GM12878 (cell line): Measurements from ENCODE around the gene MINAR1. TPM values are rescaled to one million over a fixed set of nuclear protein-coding genes. Genes with fewer than 3 reads are reported as not detected.

Experiments used
- ATAC-seq: fragments of 200-7000 bp; cut with Tn5 transposase; 3 replicates; pipeline ENCODE4 v1.9.1; 2020; ENCODE audit warnings: mild to moderate bottlenecking, moderate library complexity
- BruUV-seq: library from RNA; stranded (reverse); fragments of 400-500 nt; replicated peaks from 2 replicates; lab custom pipeline; 2021; lab: Mats Ljungman, UMichigan
- CTCF ChIA-PET: fragments of 300-600 bp; sonication (Branson Sonifier 250); formaldehyde crosslinking; extraction: SDS; loops from one replicate; lab custom pipeline; 2021; ENCODE audit warnings: inconsistent platforms; lab: Yijun Ruan, JAX
- POLR2A ChIA-PET: fragments of 350-600 bp; formaldehyde crosslinking; extraction: SDS; loops from one replicate; lab custom pipeline; 2021; ENCODE audit warnings: inconsistent platforms; lab: Charles Lee
- RAD21 ChIA-PET: fragments of 300-600 bp; sonication (Branson Sonifier 250); formaldehyde crosslinking; loops from one replicate; lab custom pipeline; 2023; ENCODE audit warnings: antibody characterized with exemption; ENCODE audit not compliant: unreplicated experiment; lab: Charles Lee
- SMC1A ChIA-PET: fragments of 300-600 bp; sonication (Branson Sonifier 250); formaldehyde crosslinking; loops from one replicate; lab custom pipeline; 2023; ENCODE audit not compliant: unreplicated experiment, uncharacterized antibody; lab: Charles Lee
- DNase-seq: peaks from one replicate; pipeline ENCODE4 v3.0.0-alpha.2; 2011; ENCODE audit warnings: low read depth, low spot score
- FAIRE-seq: peaks from 3 replicates; lab custom pipeline; 2011; peaks lifted over from hg19 to GRCh38; lab: Jason Lieb, UNC
- H2AFZ ChIP-seq: 2 replicates; pipeline ENCODE4 v1.6.0; 2011; ENCODE audit warnings: low read depth, low read length, control low read depth; ENCODE audit not compliant: control insufficient read depth
- H3K27ac ChIP-seq: 2 replicates; pipeline ENCODE4 v1.5.1; 2011; ENCODE audit warnings: control low read depth; ENCODE audit not compliant: control insufficient read depth, insufficient read depth
- H3K27me3 ChIP-seq, 2 experiments: replicated peaks in 1 of 2; 2 replicates each; pipeline versions ENCODE4 v1.6.0 to v1.6.1; 2011; ENCODE audit warnings: low read length in 1 of 2; ENCODE audit not compliant: control insufficient read depth in 2 of 2, insufficient read depth in 2 of 2
- H3K36me3 ChIP-seq, 2 experiments: 2 replicates each; pipeline ENCODE4 v1.5.1; 2011; ENCODE audit warnings: low read length in 1 of 2; ENCODE audit not compliant: control insufficient read depth in 2 of 2, insufficient read depth in 2 of 2
- H3K4me1 ChIP-seq: 2 replicates; pipeline ENCODE4 v1.6.1; 2011; ENCODE audit warnings: mild to moderate bottlenecking, low read length, moderate library complexity, mixed read lengths; ENCODE audit not compliant: control insufficient read depth, insufficient read depth
- H3K4me2 ChIP-seq: 2 replicates; pipeline ENCODE4 v1.6.0; 2011; ENCODE audit warnings: control low read depth; ENCODE audit not compliant: control insufficient read depth, insufficient read depth
- H3K4me3 ChIP-seq: fragments of 200-600 bp; sonication (generic); 2 replicates; pipeline ENCODE4 v1.5.1; 2016
- H3K79me2 ChIP-seq: 2 replicates; pipeline ENCODE4 v1.6.0; 2011; ENCODE audit warnings: low read length; ENCODE audit not compliant: control insufficient read depth, insufficient read depth
- H3K9ac ChIP-seq: 2 replicates; pipeline ENCODE4 v1.8.0; 2011; ENCODE audit warnings: low read length, control low read depth, mixed read lengths; ENCODE audit not compliant: control insufficient read depth, insufficient read depth
- H3K9me3 ChIP-seq: replicated peaks from 3 replicates; pipeline ENCODE4 v1.5.1; 2011; ENCODE audit warnings: mild to moderate bottlenecking, low read length; ENCODE audit not compliant: control insufficient read depth, insufficient read depth
- H4K20me1 ChIP-seq: 2 replicates; pipeline ENCODE4 v1.6.0; 2011; ENCODE audit not compliant: control insufficient read depth, insufficient read depth
- ASH2L ChIP-seq: fragments of 300-600, 200-600 bp; sonication (generic); IDR thresholded peaks from 2 replicates; pipeline ENCODE4 v1.6.1; 2017; ENCODE audit warnings: low read depth, mild to moderate bottlenecking, borderline replicate concordance
- EP300 ChIP-seq, 2 experiments: fragments of 150-350 bp in 1 of 2; IDR thresholded peaks; 2 replicates each; pipeline ENCODE4 v1.6.1; 2011 to 2012; ENCODE audit warnings: low read depth in 2 of 2, low read length in 2 of 2, borderline replicate concordance in 1 of 2, improper control_type of control experiment in 1 of 2, inconsistent platforms in 1 of 2; ENCODE audit not compliant: control insufficient read depth in 1 of 2
- GABPA ChIP-seq: IDR thresholded peaks from 2 replicates; pipeline ENCODE4 v1.6.1; 2014; ENCODE audit warnings: antibody characterized with exemption, low read depth, mild to moderate bottlenecking, inconsistent platforms
- LARP7 ChIP-seq: fragments of 450-650 bp; IDR thresholded peaks from 2 replicates; pipeline ENCODE4 v1.6.1; 2017; ENCODE audit warnings: mild to moderate bottlenecking
- NR2C2 ChIP-seq: IDR thresholded peaks from 2 replicates; pipeline ENCODE4 v1.6.1; 2011; ENCODE audit warnings: borderline replicate concordance, low read depth; ENCODE audit not compliant: control insufficient read depth, insufficient read length
- SUPT20H ChIP-seq: IDR thresholded peaks from 2 replicates; pipeline ENCODE4 v1.6.1; 2011; ENCODE audit warnings: low read depth, mild to moderate bottlenecking, low read length, moderate library complexity, borderline replicate concordance; ENCODE audit not compliant: control insufficient read depth
- TCF12 ChIP-seq: IDR thresholded peaks from 2 replicates; pipeline ENCODE4 v1.6.1; 2011; ENCODE audit warnings: low read depth, mild to moderate bottlenecking, low read length
- WGBS: methylation state at CpG from one replicate; pipeline ENCODE4 v1.1.6; 2016; ENCODE audit warnings: low lambda C conversion rate; ENCODE audit not compliant: insufficient replicate concordance, insufficient coverage; ENCODE audit errors: missing lambda C conversion rate; 5-methylcytosine and 5-hydroxymethylcytosine counted together
- in situ Hi-C: fragments of 300-500 bp; cut with MboI; formaldehyde crosslinking; loops from 9 replicates; pipeline ENCODE4 v1.14.3; 2018; ENCODE audit warnings: mixed read lengths
- intact Hi-C: fragments of 100-400 bp; cut with micrococcal nuclease; formaldehyde crosslinking; loops from one replicate; pipeline ENCODE4 v1.14.2; 2022; ENCODE audit not compliant: unreplicated experiment
- polyA plus RNA-seq, 11 experiments: library from polyadenylated mRNA; depleted of rRNA in 4 of 11; unstranded in 6 of 11; stranded (reverse) in 5 of 11; fragments of >200 nt; fragmentation: Nextera tagmentation in 4 of 11; fragmentation: Illumina TruSeq in 1 of 11; extraction: Ambion mirVana in 4 of 11; extraction: Trizol in 1 of 11; gene quantifications; 1 replicate in 1 of 11; 2 replicates in 10 of 11; pipeline versions ENCODE4 v1.2.1 to v1.2.3, GENCODE V29; 2011 to 2016; ENCODE audit warnings: inconsistent platforms in 2 of 11, missing spikeins in 2 of 11, low read depth in 1 of 11
- total RNA-seq, 4 experiments: library from RNA; depleted of rRNA in 3 of 4; stranded (reverse); fragments of >200 nt in 3 of 4; fragmentation: Illumina TruSeq in 1 of 4; extraction: Trizol in 1 of 4; gene quantifications; 2 replicates each; pipeline versions ENCODE4 v1.2.1 to v1.2.3, GENCODE V29; 2013 to 2021
- TF ChIP-seq, protein P1 (sequence below): IDR thresholded peaks from 2 replicates; pipeline ENCODE4 v1.6.1; 2011; ENCODE audit warnings: borderline replicate concordance, low read depth, mild to moderate bottlenecking, moderate library complexity, mixed read lengths, low read length; ENCODE audit not compliant: insufficient read depth; ENCODE audit errors: extremely low read length
- TF ChIP-seq, protein P2 (sequence below): IDR thresholded peaks from 2 replicates; pipeline ENCODE4 v1.6.1; 2011; ENCODE audit warnings: low read depth, low read length, improper control_type of control experiment, borderline replicate concordance

The MINAR1 gene
- total and polyA plus RNA-seq, 10 of the 15 experiments (the other 5 are each of a cell fraction or from before 2014, with no cell fraction given): 0.05 to 0.40 (median 0.24) TPM

DNA sequence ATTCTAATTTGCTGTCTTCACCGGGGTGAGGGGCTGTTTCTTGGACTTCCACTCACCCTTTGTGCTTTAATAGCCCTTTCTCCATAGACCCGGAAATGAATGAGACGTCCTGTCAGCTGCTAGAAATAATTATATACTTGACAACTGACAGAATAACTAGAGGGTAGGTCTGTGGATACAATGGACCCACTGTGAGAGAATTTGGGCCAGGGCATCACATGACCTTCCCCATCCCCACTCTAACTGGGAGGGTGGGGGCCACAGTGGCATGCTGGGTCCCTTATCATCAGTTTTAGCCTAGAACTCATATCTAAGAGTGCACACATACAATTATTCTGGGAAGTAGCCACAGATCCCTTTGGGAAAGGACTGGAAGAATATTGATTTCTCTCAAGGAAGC lies 25.9 kb upstream of the MINAR1 start:
- intact Hi-C loops: no loop called here
- ATAC-seq: no peak
- 61% methylated on average over 3 of the region's 3 CpGs for WGBS
- H3K9ac ChIP-seq: no peak overlapping the region
- H3K27ac ChIP-seq: no peak overlapping the region
- H3K4me3 ChIP-seq: no peak overlapping the region
- FAIRE-seq: no peak
- H2AFZ ChIP-seq: no peak overlapping the region
- H4K20me1 ChIP-seq: no peaks in the 10 kb centered on the region
- RAD21 ChIA-PET: no interaction called here
- H3K36me3 ChIP-seq: no peaks in the 10 kb centered on the region
- SMC1A ChIA-PET: no interaction called here
- H3K27me3 ChIP-seq: no peaks in the 10 kb centered on the region
- no TSS peak for BruUV-seq
- no peak overlapping the region for H3K4me2 ChIP-seq
- no peaks in the 10 kb centered on the region for H3K79me2 ChIP-seq
- no peaks in the 10 kb centered on the region for H3K9me3 ChIP-seq
- POLR2A ChIA-PET: no interaction called here
- CTCF ChIA-PET: no interaction called here
- no peaks in the 10 kb centered on the region for H3K4me1 ChIP-seq
- TF ChIP-seq NR2C2: no peak
- TF ChIP-seq GABPA: no peak
- no peak for DNase-seq
- in situ Hi-C loops: no loop called here

DNA sequence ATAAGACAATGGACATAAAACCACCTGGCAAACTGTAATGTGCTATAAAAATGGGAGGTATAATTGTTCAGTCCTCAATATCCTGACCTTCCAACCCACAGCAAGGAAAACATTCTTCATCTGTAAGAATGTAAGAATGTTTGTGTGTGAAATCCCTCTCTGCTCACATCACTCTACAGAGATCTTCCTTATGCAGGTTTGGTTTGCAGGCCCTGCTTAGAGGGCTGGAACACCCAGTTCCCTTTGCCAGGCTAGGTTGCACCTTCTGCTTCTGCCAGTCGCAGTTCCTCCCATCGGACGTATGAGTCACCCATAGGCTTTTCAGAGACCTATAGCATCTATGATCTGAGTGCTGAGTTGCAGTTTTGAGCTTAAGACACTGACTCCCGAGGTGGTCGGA lies 24.1 kb upstream of the MINAR1 start:
- Histone ChIP-seq H3K9ac (no peak overlapping the region), H3K4me3 (no peak overlapping the region), H3K4me1 (no peaks in the 10 kb centered on the region), H3K9me3 (no peaks in the 10 kb centered on the region), H3K4me2 (no peak overlapping the region), H3K27ac (no peak overlapping the region), H3K36me3 (no peaks in the 10 kb centered on the region; a peak in 1 of 4 replicates), H2AFZ (no peak overlapping the region), H3K79me2 (no peaks in the 10 kb centered on the region), H4K20me1 (no peaks in the 10 kb centered on the region), H3K27me3 (no peaks in the 10 kb centered on the region)
- ATAC-seq (no peak), DNase-seq (no peak), FAIRE-seq (no peak)
- ChIA-PET RAD21 (no interaction called here), CTCF (no interaction called here), POLR2A (no interaction called here), SMC1A (no interaction called here)
- no TSS peak for BruUV-seq
- intact Hi-C loops: no loop called here
- in situ Hi-C loops: no loop called here
- WGBS: 75% methylated on average over 5 of the region's 5 CpGs
- TF ChIP-seq LARP7 (no peak), NR2C2 (no peak), ASH2L (no peak), TCF12 (no peak), SUPT20H (no peak), EP300 (IDR thresholded peaks at IDR 0.05; ENCODE audit: borderline replicate concordance in 1 of 2, control insufficient read depth in 1 of 2, low read depth in 2 of 2, low read length in 2 of 2) (no peak)
- TF ChIP-seq, protein P1, sequence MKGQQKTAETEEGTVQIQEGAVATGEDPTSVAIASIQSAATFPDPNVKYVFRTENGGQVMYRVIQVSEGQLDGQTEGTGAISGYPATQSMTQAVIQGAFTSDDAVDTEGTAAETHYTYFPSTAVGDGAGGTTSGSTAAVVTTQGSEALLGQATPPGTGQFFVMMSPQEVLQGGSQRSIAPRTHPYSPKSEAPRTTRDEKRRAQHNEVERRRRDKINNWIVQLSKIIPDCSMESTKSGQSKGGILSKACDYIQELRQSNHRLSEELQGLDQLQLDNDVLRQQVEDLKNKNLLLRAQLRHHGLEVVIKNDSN: no peak
- TF ChIP-seq, protein P2, sequence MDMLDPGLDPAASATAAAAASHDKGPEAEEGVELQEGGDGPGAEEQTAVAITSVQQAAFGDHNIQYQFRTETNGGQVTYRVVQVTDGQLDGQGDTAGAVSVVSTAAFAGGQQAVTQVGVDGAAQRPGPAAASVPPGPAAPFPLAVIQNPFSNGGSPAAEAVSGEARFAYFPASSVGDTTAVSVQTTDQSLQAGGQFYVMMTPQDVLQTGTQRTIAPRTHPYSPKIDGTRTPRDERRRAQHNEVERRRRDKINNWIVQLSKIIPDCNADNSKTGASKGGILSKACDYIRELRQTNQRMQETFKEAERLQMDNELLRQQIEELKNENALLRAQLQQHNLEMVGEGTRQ: no peak
